Astrocyte of the spinal cord (primary cell): ENCODE data around the gene CFAP70.

Experiments used
- DNase-seq: peaks from one replicate; pipeline ENCODE4 v3.0.0; 2011; ENCODE audit warnings: low read depth, low spot score
- H3K4me3 ChIP-seq: 2 replicates; pipeline ENCODE4 v1.5.1; 2011; ENCODE audit warnings: low read depth, mild to moderate bottlenecking, low read length, moderate library complexity
- CTCF ChIP-seq: IDR thresholded peaks from 2 replicates; pipeline ENCODE4 v1.5.1; 2012; ENCODE audit warnings: low read depth, mild to moderate bottlenecking, low read length, inconsistent platforms
- in situ Hi-C: cut with HindIII; loops from 2 replicates; pipeline ENCODE4 v1.10.0; 2017; ENCODE audit warnings: low sequenced_read_pairs

The CFAP70 gene

GRCh38 chr10:73247509-73248258 is 111.0 kb downstream of the CFAP70 start:
- peak overlapping the region; percentile 84 for H3K4me3 ChIP-seq
- in situ Hi-C loops: no loop called here
- no peak for TF ChIP-seq CTCF
- DNase-seq: no peak

GRCh38 chr10:73246646-73247508 is 111.8 kb downstream of the CFAP70 start, which contains the start of gene DNAJC9:
TSS of gene DNAJC9 (minus strand) at chr10:73247255. CDS start at chr10:73247189, 66 bp downstream.
- in situ Hi-C loops: no loop called here
- TF ChIP-seq CTCF: no peak
- H3K4me3 ChIP-seq: peak within 1 kb of the TSS; percentile 84
- DNase-seq: peak; percentile 96

GRCh38 chr10:73246322-73246645 is 112.4 kb downstream of the CFAP70 start:
- peak; percentile 20 for DNase-seq
- in situ Hi-C loops: no loop called here
- no peak for TF ChIP-seq CTCF
- peak overlapping the region; percentile 84 for H3K4me3 ChIP-seq

- H3K4me3 ChIP-seq: peak overlapping the region; percentile 84
- in situ Hi-C loops: no loop called here
- no peak for DNase-seq
- no peak for TF ChIP-seq CTCF
Measured at GRCh38 chr10:73244866-73245477, 113.7 kb downstream of the CFAP70 start.

- TF ChIP-seq CTCF: no peak
- H3K4me3 ChIP-seq: no peak overlapping the region
- in situ Hi-C loops: no loop called here
- DNase-seq: no peak
Measured at GRCh38 chr10:73239908-73240307, 118.8 kb downstream of the CFAP70 start.

- in situ Hi-C loops: no loop called here
- TF ChIP-seq CTCF: no peak
- H3K4me3 ChIP-seq: no peak overlapping the region
- no peak for DNase-seq
Measured at GRCh38 chr10:73238990-73239566, 119.6 kb downstream of the CFAP70 start.
